AG09319 (cell line): Measurements from ENCODE around the gene L3MBTL3.
A peak's percentile ranks its signal among the peaks of the same experiment; 100 is the strongest.

ENCODE experiments used
- DNase-seq: peaks from one replicate; pipeline ENCODE4 v3.0.0-alpha.2; 2010; ENCODE audit warnings: low read depth; ENCODE audit errors: extremely low read depth
- CTCF ChIP-seq: IDR thresholded peaks from 2 replicates; pipeline ENCODE4 v1.5.1; 2011; ENCODE audit warnings: low read depth, mild to moderate bottlenecking, inconsistent platforms, low read length, moderate library complexity

L3MBTL3 gene

GRCh38 chr6:130027948-130028347, 9.6 kb downstream of the L3MBTL3 start:
- no peak for TF ChIP-seq CTCF
- no peak for DNase-seq

- DNase-seq, result no peak
- TF ChIP-seq CTCF, result no peak
Measured at GRCh38 chr6:130029163-130029562, 10.8 kb downstream of the L3MBTL3 start.

GRCh38 chr6:130032758-130033340, 14.5 kb downstream of the L3MBTL3 start:
- DNase-seq, result no peak
- no peak for TF ChIP-seq CTCF

GRCh38 chr6:130033949-130034348, 15.6 kb downstream of the L3MBTL3 start:
- TF ChIP-seq CTCF, result no peak
- DNase-seq, result no peak

- no peak for TF ChIP-seq CTCF
Measured at GRCh38 chr6:130034378-130035146, 16.2 kb downstream of the L3MBTL3 start.

GRCh38 chr6:130035211-130035610, 16.8 kb downstream of the L3MBTL3 start:
- no peak for DNase-seq
- no peak for TF ChIP-seq CTCF

More at GRCh38 chr6:130034378-130035146, 16.2 kb downstream of the L3MBTL3 start:
- DNase-seq, result no peak

GRCh38 chr6:130037207-130037811, 18.9 kb downstream of the L3MBTL3 start:
- peak; percentile 37 for TF ChIP-seq CTCF
- DNase-seq, result no peak
